ENCODE measurements around the gene PAQR9. TPM values are rescaled to one million over a fixed set of nuclear protein-coding genes. Genes with fewer than 3 reads are reported as not detected.

Gene PAQR9
- total RNA-seq, 2 donors from 2014 or later, result 0.26 to 0.33 TPM

- Histone ChIP-seq H3K27ac (no peak overlapping the region), H3K9me3 (no peaks in the 10 kb centered on the region), H3K4me1 (no peaks in the 10 kb centered on the region), H3K27me3 (no peaks in the 10 kb centered on the region), H3K36me3 (replicated peaks in 1 of 2; ENCODE audit: insufficient read depth in 1 of 2, low read depth in 2 of 2) (no peaks in the 10 kb centered on the region), H3K4me3 (no peak overlapping the region)
- intact Hi-C loops (cut with DNase I), result no loop called here
- 66 to 70% methylated on average over 2 of the region's 2 CpGs for WGBS, 2 donors
- ATAC-seq (no peak), DNase-seq (no peak)
- no peak for TF ChIP-seq POLR2A (IDR thresholded peaks at IDR 0.05)
- TF ChIP-seq, protein P1, sequence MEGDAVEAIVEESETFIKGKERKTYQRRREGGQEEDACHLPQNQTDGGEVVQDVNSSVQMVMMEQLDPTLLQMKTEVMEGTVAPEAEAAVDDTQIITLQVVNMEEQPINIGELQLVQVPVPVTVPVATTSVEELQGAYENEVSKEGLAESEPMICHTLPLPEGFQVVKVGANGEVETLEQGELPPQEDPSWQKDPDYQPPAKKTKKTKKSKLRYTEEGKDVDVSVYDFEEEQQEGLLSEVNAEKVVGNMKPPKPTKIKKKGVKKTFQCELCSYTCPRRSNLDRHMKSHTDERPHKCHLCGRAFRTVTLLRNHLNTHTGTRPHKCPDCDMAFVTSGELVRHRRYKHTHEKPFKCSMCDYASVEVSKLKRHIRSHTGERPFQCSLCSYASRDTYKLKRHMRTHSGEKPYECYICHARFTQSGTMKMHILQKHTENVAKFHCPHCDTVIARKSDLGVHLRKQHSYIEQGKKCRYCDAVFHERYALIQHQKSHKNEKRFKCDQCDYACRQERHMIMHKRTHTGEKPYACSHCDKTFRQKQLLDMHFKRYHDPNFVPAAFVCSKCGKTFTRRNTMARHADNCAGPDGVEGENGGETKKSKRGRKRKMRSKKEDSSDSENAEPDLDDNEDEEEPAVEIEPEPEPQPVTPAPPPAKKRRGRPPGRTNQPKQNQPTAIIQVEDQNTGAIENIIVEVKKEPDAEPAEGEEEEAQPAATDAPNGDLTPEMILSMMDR (IDR thresholded peaks at IDR 0.05), result no peak
These were observed 19.8 kb upstream of the PAQR9 start for GRCh38 chr3:142983318-142983717.

GRCh38 chr3:142982038-142982773 lies 18.7 kb upstream of the PAQR9 start:
- no peak overlapping the region for H3K27ac ChIP-seq
- no peaks in the 10 kb centered on the region for H3K36me3 ChIP-seq (replicated peaks in 1 of 2; ENCODE audit: insufficient read depth in 1 of 2, low read depth in 2 of 2)
- 43 to 44% methylated on average over 7 of the region's 7 CpGs for WGBS, 2 donors
- no peaks in the 10 kb centered on the region for H3K9me3 ChIP-seq
- intact Hi-C loops (cut with DNase I), result no loop called here
- H3K27me3 ChIP-seq, result no peaks in the 10 kb centered on the region
- no peak for DNase-seq
- H3K4me3 ChIP-seq, result no peak overlapping the region
- H3K4me1 ChIP-seq, result no peaks in the 10 kb centered on the region
- no peak for TF ChIP-seq POLR2A (IDR thresholded peaks at IDR 0.05)
- ATAC-seq, result no peak

- WGBS, 2 donors, result 56 to 57% methylated on average over 3 of the region's 3 CpGs
- H3K27me3 ChIP-seq, result no peaks in the 10 kb centered on the region
- ATAC-seq (no peak), DNase-seq (no peak)
- no peak overlapping the region for H3K4me3 ChIP-seq
- TF ChIP-seq, protein P1 (IDR thresholded peaks at IDR 0.05), result no peak
- no peak for TF ChIP-seq POLR2A (IDR thresholded peaks at IDR 0.05)
- H3K4me1 ChIP-seq, result no peaks in the 10 kb centered on the region
- no peaks in the 10 kb centered on the region for H3K36me3 ChIP-seq (replicated peaks in 1 of 2; ENCODE audit: insufficient read depth in 1 of 2, low read depth in 2 of 2)
- H3K9me3 ChIP-seq, result no peaks in the 10 kb centered on the region
- intact Hi-C loops (cut with DNase I), result no loop called here
- H3K27ac ChIP-seq, result no peak overlapping the region
These were observed 17.6 kb upstream of the PAQR9 start for GRCh38 chr3:142981108-142981507.

DNA sequence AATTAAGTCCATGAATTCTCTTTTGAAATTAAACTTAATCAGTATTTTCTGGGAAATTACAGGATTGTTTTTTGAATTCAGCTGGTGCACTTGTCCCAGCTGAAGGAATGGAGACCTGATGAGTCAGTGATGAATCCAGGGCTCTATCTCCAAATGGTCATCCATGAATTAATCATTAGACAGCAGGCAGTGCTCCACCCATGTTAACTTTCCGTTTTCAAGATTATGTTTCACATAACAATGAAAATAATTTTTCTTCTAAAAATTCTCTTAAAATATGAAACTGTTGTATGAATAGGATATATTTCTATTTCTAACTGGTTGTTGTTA lies 13.9 kb upstream of the PAQR9 start:
- Histone ChIP-seq H3K9me3 (no peaks in the 10 kb centered on the region), H3K36me3 (replicated peaks in 1 of 2; ENCODE audit: insufficient read depth in 1 of 2, low read depth in 2 of 2) (no peaks in the 10 kb centered on the region), H3K4me1 (no peaks in the 10 kb centered on the region), H3K27ac (no peak overlapping the region), H3K4me3 (no peak overlapping the region), H3K27me3 (no peaks in the 10 kb centered on the region)
- 21 to 48% methylated on average over 1 of the region's 1 CpG for WGBS, 2 donors
- ATAC-seq (no peak), DNase-seq (no peak)
- intact Hi-C loops (cut with DNase I), result loop anchor here (10.0 kb wide), 1 partner anchor 153 kb away; no protein-coding TSS in a partner anchor
- TF ChIP-seq, protein P1 (IDR thresholded peaks at IDR 0.05), result no peak

GRCh38 chr3:142976621-142977398 lies 13.3 kb upstream of the PAQR9 start:
- intact Hi-C loops (cut with DNase I), result loop anchor here (10.0 kb wide), 1 partner anchor 152 kb away; no protein-coding TSS in a partner anchor
- WGBS, 2 donors, result 46 to 55% methylated on average over 8 of the region's 8 CpGs
- Histone ChIP-seq H3K4me1 (no peaks in the 10 kb centered on the region), H3K27me3 (no peaks in the 10 kb centered on the region), H3K27ac (no peak overlapping the region), H3K9me3 (no peaks in the 10 kb centered on the region), H3K4me3 (no peak overlapping the region), H3K36me3 (replicated peaks in 1 of 2; ENCODE audit: insufficient read depth in 1 of 2, low read depth in 2 of 2) (no peaks in the 10 kb centered on the region)
- TF ChIP-seq POLR2A (IDR thresholded peaks at IDR 0.05), result no peak
- TF ChIP-seq, protein P1 (IDR thresholded peaks at IDR 0.05), result no peak
- ATAC-seq (peak; percentile 99), DNase-seq (peak; percentile 77 to 83 (median 80))
